ENCODE results near the gene KCNE4.

Gene KCNE4, protein sequence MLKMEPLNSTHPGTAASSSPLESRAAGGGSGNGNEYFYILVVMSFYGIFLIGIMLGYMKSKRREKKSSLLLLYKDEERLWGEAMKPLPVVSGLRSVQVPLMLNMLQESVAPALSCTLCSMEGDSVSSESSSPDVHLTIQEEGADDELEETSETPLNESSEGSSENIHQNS

DNA sequence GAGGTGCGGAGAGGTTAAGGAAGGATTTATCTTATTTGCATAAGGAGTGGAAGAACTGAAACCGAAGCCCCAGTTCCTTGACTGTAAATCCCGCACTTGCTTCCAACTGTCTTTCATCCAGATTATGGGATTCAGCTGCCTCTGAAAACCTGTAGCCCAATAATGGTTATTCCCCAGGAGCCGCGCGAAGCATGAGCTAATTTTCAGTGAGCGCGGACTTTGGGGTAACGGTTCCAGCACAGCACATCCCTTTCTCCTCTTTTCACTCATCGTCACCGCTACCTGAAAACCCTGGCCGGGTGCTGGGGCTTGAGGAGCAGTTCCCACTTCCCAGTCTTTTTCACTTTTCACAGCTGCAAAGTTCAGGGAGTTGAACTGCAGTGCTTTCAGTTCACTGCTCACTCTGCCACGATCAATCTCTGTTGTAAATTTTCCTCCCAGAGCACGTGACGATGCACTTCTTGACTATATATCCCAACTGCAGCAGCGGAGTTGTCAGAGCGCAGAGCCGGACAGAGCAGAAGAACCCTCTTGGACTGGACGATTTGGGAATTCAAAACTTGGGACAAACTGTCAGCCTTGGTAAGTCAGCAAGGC lies at the start of gene KCNE4:
KCNE4 (plus strand) TSS at position 498 of the 597 bp plus-strand sequence. CDS start 641 bp downstream, outside the sequence.
- no peak for DNase-seq

DNA sequence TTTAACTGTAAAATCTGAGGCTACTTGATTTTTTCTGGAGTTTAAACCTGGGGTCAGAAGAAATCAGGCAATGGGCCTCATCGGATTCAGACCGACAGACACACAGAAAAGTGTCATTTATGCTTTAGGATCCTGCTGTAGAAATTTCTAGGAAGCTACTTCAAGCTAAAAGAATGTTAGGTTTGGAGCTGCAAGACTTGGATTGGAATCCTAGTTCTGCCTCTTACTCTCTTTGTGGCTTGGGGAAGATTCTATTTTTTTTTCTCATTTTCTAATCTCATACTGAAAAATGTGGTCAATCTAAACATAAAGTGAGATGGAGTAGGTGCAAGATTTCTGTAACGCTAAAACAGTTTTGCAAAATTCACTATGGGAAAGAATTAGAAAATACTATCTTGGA lies 48.8 kb upstream of the KCNE4 start:
- DNase-seq: no peak

DNA sequence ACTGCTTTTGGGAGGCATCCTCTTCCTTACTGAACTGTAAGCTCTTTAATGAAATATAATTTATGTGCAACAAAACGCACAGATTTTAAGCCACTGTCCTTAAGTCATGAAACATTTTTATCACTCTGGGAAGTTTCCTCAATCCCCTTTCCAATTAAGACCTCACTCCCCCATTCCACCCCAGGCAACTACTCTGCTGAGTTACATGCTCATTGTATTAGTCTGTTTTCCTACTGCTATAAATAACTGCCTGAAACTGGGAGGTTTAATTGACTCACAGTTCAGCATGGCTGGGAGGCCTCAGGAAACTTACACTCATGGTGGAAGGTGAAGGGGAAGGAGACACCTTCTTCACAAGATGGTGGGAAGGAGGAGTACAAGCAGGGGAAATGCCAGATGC lies 46.5 kb upstream of the KCNE4 start:
- no peak for DNase-seq

DNA sequence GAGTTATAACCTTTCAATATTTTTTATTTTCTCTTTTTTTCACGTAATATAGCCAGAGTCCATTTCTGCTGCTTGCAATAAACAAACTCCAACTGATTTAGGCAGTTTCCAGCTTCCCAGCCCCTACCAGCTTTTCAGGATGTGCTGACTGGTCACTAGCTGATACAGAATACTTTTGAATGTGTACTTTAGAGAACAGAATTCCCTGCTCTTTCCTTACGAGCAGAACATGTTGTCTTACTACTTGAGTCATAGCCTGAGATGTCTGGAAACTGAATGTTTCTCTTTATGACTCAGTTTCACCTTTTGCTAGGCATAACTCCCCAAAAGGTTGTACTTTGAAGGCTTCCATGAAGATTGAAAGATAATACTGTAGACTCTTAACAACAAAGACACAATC lies 44.5 kb upstream of the KCNE4 start:
- no peak for DNase-seq

DNA sequence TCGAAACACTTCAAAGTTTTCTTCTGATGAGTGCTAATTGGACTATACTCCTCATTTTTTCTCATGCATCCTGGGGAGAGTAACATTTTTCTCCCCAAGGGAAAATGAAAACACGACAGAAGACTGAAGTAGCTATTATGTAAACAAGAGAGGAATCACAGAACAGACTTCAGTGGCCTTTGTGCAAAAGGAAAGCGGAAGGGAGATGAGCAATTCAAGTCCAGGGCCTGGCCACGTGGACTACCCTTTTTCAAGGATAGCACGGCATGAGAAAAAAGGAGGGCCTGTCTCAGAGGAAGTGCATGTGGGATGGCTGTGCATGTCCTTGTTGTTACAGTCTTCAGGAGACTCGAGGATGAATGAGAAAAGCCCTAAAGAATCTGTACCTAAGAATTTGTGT lies 43.8 kb upstream of the KCNE4 start:
- no peak for DNase-seq

DNA sequence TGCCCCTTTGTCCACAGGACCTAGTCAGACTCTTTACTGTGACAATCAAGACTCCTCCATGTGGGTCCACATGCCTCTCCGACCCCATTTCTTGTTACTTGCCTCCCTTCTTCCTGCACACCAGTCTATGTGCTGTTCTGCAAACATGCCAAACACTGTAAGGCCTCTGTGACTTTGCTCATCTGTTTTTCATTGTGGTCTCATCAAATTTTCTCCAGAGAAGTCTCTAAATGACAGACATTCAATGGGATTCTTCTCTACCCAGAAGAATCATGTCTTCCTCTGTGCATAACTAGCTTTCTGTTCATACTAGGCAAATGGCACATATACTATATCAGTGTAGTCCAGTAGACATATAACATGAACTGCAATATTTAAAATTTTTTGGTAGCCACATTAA lies 43.0 kb upstream of the KCNE4 start:
- no peak for DNase-seq

DNA sequence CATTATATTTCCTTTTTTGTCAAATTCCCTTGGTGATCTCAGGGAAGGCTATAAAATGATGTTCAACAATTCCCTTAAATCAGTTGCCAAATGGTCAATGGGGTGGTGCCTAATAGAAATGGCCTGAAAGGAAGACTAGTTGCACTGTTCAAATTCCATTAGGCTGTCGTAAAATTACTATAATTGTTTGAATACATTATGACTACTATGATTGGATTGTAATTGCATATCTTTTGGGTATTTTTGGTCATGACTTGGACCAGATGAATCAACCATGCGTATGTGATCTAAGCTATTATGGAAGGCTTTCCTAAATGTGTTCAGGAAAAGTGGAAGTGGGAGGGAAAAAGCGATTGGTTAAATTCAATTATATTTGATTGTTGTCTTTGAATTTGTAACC lies 41.3 kb upstream of the KCNE4 start:
- no peak for DNase-seq

DNA sequence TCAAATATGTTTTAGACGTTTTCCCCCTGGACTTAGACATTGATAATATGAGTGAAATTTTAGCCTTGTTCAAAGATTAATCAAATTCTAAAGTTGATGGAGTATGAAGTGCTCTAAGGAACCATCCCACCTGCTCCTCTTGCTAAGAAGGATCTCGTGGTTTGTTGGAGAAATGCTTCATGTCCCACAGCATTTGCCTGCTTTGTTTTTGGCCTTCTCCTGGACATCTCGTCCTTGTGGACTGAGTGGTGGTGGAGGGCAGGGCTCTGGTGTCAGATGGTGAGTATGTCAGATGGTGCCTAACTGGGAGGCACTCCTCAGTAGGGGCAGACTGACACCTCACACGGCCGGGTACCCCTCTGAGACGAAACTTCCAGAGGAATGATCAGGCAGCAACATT lies 39.7 kb upstream of the KCNE4 start:
- DNase-seq: no peak

DNA sequence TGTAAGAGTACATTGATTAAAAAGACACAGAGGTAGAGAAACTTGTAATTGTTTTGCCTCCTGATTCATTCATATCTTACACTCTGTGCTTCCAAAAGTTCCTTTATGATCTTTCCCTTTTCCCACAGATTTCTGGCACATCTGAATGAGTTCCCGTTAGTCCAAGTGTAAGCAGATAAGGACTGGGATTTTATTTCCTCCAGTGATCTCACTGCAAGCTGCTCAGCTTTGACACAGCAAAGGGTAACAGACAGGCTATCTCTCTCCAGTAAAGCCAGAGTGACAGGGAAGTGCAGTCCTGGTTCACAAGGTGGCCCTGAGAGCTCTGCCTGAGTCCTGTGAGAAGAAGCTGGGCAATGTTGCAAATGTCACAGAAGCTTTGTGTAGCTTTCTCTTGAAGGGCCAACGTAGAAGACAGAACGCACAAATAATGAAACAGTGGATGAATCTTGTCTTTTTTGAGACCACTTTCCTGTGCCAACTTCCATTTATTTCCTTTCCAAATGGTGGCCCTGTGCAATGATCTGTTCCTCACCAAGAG lies 32.5 kb upstream of the KCNE4 start:
- DNase-seq: no peak

DNA sequence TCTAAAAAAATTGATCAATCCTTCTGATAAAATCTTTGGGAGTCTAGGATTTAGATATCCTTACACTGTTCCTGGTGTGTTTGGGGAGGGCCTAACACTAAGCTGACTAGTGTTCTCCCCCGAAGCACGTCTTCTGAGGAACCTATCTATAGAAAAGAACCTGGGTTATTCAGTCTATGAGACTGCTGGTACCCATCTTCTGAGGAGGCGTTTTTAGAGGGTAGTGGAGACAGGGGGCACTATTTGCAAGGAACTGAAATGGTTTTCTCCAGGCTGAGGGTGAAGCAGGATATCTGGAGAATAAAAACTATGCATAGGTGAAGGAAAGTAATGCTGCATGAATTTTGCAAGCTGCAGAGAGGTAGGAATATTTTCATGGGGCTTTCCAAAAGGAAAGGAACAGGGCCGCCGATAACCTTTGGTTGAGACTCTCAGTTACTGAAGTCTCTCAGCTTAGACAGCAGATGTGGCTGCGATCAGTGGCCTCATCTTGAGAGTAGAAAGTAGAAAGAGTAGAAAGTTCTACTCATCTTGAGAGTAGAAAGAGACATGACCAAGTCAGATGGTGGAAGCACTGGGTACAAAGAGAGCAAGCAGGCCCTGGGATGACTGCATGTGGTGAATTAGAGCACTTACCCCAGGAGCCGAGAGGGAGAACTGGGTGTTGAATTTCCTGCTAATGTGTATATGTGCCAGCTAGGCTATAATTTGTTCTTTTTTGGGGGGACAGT lies 31.8 kb upstream of the KCNE4 start:
- DNase-seq: peak; percentile 30

DNA sequence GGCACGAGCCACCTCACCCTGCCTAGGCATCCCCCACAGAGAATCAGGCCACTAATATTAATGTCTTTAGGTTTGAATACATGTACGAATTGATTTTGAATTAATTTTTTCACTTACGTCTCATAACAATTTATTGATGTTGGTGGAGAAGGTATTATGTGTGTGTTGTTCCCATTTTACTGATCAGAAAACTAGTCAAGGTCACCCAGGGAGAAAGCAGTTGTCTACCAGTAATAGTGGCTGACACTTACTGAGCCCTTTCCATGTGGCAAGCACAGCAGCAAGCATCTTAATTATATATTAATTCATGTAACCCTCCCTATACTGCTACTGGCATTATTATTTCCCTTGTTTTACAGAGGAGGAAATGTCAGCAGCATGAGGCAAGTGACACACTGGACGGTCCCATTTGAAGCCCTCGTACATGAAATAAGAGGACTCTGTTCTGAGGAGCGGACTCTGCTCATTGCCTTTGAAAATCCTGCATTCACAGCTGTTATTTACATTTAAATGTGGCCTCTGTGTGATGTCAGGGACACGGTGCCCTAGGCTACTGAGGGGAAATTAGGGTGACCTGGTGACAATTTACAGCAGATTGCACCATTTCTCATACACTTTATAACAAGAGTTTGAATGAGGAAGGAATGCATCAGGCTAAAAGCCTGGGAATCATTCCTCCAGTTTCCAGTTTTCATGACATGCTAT lies 30.9 kb upstream of the KCNE4 start:
- no peak for DNase-seq

DNA sequence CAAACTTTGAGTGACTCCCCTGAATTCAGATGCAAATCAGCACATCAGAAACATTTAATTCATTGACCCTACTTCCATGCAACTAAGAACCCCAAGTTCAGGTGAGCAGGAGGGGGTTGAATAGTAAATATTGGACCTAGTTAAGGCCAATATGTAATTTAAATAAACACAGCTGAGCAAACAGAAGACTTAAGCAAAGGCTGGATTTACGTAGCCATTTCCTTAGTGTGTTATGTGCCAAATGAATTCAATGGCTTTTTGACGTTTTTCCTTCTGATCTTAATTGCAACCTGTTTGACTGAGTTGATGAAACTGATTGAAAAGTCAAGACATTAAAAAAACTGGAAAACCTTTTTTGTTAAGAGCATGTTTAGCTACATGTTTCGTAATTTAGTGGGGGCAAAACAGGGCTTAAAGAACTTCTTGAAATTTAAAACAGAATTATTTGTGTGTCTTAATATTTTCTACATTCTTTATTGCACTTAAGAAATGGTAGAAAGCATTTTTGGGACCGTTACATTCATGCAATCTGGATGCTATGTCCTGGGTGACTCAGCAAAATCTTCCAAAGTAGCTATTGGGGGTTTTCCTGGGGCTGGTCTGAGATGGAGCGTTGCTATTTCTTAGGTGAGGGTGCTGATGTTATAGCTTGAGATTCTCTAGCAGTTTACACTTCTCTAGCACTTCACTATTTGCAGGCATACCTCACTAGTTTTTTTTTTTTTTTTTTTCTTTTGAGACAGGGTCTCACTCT lies 25.5 kb upstream of the KCNE4 start:
- no peak for DNase-seq

DNA sequence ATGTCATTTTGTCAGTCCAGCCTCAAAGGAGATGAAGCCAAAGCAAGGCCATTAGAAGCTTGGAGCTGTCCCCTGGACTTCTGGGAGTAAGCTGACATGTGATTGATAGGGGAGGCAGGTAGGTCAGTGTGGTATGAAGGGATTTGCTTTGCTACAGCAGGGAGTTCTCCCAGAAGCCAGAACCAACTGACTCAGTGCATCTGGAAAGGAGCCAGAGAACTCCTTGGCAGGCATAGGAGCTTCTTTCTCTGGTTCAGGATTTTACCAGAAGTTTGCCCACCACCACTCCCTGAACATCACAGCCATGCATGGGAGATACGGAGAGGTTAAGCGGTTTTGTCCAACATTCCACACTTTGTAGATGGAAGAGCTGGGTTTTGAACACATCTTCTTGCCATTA lies 24.5 kb upstream of the KCNE4 start:
- no peak for DNase-seq

DNA sequence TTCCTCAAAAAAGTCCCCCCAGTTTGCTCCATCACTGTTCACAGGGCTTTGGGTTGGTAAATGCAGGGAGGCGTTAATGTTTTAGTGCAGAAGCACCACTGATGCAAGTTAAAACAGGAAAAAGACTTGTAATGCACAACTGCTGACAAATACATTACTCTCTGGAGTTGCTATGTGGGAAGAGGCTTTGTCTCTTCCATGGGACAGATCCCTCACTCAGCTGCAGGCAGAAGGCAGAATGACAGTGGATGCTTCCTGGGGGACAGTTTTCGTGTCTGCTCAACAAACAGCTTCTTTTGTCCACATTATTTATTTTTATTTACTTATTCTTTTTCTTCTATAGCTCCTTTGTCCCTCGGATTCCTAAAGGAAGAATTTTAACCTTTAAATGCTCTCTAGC lies 22.7 kb upstream of the KCNE4 start:
- no peak for DNase-seq

DNA sequence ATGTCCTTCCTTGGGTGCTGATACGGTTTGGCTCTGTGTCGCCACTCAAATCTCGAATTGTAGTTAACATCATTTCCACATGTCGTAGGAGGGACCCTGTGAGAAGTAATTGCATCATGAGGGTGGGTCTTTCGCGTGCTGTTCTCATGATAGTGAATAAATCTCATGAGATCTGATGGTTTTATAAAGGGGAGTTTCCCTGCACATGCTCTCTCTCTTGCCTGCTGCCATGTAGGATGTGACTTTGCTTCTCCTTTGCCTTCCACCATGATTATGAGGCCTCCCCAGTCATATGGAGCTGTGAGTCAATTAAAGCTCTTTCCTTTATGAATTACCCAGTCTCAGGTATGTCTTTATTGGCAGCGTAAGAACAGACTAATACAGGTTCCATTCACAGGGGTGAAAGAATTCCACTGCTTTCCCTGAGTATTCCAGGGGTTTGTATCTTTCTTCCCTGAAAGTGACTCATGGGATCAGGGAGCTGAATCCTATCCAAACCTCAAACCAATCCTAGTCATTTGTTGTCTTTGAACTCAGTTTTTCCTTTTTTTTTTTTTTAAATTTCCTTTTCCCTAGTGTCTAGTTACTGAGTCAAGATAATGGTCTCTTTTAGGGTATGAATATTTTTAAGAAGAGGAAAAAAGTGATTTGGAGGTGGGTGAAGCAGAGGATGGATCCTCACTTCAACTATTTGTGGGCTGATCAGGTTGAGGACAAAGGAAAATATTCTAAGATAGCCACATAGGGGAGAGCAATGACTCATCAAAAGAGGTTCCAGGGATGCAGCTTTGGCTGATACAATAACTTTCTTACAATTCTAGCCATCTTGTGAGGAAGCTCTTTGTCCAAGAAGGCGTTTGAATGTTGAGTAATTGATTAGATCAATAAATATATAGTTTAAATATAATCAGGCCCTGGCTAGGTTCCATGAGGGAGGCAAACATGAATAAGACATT lies 19.5 kb upstream of the KCNE4 start:
- no peak for DNase-seq

DNA sequence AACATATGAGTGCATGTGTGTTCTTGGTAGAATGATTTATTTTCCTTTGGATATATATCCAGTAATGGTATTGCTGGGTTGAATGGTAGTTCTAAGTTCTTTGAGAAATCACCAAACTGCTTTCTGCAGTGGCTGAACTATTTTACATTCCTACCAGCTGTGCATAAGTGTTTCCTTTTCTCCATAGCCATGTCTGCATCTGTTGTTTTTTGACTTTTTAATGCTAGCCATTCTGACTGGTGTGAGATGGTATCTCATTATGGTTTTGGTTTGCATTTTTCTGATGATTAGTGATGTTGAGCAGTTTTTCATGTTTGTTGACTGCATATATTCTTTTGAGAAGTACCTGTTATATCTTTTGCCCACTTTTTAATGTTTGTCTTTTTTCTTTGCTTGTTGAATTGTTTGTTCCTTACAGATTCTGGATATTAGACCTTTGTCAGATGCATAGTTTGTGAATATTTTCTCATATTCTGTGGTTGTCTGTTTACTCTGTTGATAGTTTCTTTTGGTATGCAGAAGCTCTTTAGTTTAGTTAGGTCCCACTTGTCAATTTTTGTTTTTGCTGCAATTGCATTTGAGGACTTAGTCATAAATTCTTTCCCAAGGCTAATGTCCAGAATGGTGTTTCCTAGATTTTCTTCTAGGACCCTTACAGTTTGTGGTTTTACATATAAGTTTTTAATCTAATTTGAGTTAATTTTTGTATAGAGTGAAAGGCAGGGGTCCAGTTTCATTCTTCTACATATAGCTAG lies 17.6 kb upstream of the KCNE4 start:
- no peak for DNase-seq

DNA sequence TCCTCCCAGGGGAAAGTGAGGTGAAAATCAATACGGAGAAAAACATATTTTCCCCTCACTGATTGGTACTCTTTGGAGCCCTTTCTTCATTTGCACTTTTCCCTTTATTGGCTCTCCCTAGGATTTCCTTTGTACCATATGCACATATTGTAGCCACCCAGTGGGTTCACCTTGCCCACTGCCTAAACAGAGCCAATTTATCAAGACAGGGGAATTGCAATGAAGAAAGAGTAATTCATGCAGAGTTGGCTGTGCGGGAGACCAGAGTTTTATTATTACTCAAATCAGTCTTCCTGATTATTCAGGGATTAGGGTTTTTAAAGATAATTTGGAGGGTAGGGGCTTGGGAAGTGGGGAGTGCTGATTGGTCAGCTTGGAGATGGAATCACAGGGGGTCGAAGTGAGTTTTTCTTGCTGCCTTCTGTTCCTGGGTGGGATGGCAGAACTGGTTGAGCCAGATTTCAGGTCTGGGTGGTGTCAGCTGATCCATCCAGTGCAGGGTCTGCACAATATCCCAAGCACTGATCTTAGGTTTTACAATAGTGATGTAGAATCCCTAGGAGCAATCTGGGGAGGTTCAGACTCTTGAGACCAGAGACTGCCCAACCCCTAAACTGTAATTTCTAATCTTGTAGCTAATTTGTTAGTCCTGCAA lies 15.1 kb upstream of the KCNE4 start:
- DNase-seq: no peak

DNA sequence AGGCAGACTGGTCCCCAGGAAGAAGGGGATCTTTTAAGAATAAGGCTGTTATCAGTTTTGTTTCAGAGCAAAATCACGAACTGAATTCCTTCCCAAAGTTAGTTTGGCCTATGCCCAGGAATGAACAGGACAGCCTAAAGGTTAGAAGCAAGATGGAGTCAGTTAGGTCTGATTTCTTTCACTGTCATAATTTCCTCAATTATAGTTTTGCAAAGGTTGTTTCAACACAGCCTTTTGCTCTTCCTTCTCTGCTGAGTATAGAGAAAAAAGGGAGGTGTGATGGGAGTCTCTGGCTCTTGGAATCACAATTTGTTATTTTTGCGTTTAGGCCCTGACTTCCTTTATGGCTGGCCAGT lies 14.6 kb upstream of the KCNE4 start:
- no peak for DNase-seq

DNA sequence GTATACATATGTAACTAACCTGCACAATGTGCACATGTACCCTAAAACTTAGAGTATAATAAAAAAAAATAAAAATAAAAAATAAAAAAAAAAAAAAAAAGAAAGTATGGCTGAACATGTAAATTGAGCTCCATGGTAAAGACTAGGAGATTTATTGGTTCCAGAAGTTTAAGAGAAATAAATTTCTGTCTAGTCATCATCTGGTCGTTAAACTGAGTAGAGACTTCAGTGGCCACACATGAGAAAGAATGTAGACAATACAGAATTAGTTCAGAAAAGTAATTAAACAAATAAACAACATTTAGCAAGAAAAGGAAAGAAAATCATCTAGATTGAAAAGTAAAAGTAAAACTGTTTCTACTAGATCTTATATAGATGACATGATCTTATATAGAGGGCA lies 12.4 kb upstream of the KCNE4 start:
- DNase-seq: no peak

DNA sequence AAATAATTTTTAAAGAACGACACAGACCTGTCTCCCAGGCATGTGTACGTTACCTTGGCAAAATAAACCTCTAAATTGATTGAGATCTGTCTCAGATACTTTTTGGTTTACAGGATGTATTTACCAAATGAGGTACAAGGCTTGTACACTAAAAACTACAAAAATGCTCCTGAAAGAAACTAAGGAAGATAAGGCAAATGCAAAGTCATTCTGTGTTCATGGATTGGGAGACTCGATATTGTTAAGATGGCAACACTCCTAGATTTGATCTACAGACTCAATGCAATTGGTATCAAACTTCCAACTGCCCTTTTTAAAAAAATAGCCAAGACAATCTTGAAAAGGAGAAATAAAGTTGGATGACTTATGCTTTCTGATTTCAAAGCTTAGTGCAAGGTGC lies 11.5 kb upstream of the KCNE4 start:
- DNase-seq: no peak

Data from activated CD4-positive, alpha-beta T cell treated with anti-CD3 and anti-CD28 coated beads, Interleukin-10, Interleukin-2, amounts not matched to agents 100 ng/mL and 50 ng/mL, durations not matched to agents 16 hours and 8 hours (primary cell).